ENCODE measurements around the gene ITSN1.
"Not testable (repeated sequence)": the region's sequence is repeated elsewhere in the genome, so short reads cannot be mapped to it uniquely, and the experiment has no call there.

Gene ITSN1

DNA sequence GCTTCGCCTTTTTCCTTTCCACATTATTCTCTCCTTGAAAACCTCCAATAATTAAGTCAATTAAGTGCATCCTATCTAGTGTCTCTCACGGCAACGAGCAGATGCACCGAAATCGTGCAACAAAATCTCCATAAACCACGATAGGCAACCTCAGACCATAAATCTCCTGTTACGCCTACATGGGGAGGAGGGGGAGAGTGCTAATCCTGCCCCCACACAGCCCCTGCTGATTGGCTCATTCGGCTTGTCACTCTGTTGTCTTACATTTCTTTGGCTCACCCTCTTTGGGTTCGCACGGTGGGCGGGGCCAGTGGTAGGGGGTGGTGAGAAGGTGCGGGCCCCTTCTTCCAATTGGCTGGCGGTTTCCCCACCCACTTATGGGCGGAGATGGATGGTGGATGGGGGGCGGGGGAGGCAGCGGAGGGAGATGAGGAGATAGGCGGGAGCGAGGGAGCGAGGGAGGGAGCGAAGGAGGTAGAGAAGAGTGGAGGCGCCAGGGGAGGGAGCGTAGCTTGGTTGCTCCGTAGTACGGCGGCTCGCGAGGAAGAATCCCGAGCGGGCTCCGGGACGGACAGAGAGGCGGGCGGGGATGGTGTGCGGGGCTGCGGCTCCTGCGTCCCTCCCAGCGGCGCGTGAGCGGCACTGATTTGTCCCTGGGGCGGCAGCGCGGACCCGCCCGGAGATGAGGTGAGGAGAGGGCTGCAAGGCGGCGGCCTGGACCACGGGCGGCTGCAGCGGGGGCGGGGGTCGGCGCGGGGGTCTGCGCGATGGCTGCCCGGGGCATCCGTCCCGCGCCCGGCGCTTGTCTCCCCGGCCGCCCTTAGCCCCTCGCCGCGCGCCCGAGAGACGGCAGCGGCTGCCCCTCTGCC, at the start of gene ITSN1:
ITSN1 (plus strand) TSS at position 475 of the 869 bp plus-strand sequence. CDS start 76,328 bp downstream, outside the sequence.
- peak; percentile 100 for DNase-seq

DNA sequence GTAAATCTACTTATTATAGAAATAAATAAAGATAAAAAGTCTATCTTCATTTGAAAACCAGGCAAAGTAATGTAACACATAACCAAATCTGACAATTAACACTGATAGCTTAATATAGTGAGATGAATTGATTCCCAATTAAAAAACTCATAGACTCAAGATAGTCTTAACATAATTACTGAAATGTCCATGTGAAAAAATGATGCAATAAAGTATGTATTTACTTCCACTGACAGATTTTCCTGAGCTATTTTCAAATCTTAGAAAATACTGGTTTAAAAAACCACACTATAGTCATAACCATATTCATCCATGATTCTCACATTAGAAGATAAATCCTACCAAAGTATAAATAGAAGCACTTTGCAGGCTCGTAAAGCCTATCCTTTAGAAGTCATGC, 44.2 kb upstream of the ITSN1 start:
- no peak for DNase-seq

- no peak for DNase-seq
Observed at GRCh38 chr21:33608559-33608958, 33.7 kb upstream of the ITSN1 start.

- no peak for DNase-seq
Observed at GRCh38 chr21:33611006-33611744, 31.1 kb upstream of the ITSN1 start.

DNA sequence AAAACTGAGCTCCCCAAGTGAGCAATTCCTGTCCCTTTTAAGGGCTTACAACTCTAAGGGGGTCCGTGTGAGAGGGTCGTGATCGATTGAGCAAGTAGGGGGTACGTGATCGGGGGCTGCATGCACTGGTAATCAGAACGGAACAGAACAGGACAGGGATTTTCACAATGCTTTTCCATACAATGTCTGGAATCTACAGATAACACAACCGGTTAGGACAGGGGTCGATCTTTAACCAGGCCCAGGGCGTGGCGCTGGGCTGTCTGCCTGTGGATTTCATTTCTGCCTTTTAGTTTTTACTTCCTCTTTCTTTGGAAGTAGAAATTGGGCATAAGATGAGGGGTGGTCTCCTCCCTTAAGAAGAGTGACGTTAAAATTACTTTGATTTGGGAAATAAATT, 24.7 kb upstream of the ITSN1 start:
- not testable (repeated sequence) for DNase-seq

- DNase-seq: no peak
Observed at GRCh38 chr21:33618407-33618806, 23.9 kb upstream of the ITSN1 start.

DNA sequence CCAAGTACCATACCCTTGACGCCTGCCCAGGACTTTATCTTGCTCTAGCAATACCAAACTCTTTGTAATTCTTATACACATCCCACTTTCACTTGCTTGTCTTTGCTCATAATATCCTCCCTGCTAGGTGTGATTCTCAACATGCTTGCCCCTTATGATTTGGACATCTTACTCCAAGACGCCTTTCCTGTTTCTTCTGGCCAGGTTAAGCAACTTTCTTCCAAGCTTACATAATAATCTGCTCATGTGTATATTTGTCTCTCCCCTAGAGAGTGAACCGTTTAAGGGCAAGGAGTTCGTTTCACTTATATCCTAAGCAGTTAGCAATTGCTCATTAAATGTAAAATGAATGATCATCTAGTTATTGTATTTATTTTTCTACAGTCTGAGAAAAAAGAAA, 22.6 kb upstream of the ITSN1 start:
- no peak for DNase-seq

GRCh38 chr21:33622253-33622652, 20.0 kb upstream of the ITSN1 start:
- DNase-seq: no peak

DNA sequence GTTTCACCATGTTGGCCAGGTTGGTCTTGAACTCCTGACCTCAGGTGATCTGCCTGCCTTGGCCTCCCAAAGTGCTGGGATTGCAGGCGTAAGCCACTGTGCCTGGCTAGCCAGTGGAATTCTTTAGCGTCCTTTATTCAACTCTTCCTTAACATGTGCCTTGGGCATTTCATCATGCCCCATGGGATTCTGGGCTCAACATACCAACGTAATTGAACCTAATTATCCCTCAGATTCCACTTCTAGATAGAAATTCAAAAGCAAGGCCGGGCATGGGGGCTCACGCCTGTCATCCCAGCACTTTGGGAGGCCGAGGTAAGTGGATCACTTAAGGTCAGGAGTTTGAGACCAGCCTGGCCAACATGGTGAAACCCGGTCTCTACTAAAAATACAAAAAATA, 16.1 kb upstream of the ITSN1 start:
- DNase-seq: not testable (repeated sequence)

- no peak for DNase-seq
Observed at GRCh38 chr21:33634254-33634653, 8.0 kb upstream of the ITSN1 start.

DNA sequence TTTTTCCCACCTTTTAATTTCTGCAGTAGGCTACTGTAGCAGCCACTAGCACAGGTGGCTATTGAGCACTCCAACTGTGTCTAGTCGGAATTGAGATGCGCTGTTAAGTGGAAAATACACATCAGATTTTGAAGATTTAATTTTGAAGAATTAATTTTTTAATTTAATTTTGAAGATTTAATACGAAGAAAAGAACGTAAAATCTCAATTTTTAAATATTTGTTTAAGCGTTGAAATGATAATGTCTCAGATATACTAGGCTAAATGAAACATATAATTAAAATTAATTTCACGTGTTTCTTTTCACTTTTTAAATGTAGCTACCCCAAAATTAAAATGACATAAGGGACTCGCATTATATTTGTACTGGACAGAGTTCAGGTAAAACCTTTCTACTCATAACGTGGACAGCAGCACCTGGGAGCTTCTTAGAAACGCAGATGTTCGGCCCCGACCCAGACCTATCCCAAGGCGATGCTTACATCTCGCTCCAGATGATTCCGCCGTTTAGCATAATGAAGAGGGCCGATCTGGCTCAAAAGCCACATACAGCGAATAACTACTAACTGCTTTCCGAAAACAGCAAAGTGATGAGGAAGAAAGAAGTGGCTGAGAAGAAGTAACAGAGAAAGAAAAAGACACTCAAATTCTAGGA, 1.5 kb upstream of the ITSN1 start:
- peak; percentile 5 for DNase-seq

DNA sequence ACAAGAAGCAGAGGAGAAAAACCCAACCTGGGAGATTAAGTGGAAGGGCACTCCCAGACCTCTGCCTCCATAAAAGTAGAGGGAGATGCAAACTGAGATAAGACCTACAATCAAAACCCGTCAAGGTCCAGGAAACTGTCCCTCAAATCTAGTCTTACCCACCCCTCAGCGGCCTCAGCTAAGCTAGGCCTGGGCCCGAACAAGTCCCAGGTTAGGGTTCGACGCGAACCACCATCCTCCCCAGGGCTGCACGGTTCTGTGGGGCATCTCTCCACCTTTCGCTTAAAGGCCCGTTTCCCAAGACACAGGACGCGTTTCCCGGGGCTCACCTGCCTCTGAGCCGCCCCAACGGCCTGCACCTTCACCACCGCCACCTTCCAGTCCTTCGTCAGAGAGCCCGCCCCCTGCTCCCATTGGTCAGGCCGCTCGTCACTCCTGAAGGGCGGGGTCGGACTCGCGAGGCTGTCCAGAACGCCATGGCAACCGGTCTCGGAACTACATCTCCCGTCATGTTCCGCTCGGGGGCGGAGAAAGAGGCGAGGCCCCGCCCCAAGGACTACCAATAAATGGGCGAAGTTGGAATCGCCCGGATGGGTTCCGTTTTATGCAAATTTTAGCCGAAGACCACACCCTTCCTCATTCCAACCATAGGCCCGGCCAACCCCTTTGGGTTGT, 812 bp upstream of the ITSN1 start, which contains the start of gene CRYZL1:
CRYZL1 (minus strand) TSS at position 390 of the 675 bp plus-strand sequence. CDS start 10,190 bp downstream, outside the sequence.
- DNase-seq: peak; percentile 100

GRCh38 chr21:33642896-33643657, 776 bp downstream of the ITSN1 start:
- peak; percentile 35 for DNase-seq

GRCh38 chr21:33643658-33644311, 1.5 kb downstream of the ITSN1 start:
- DNase-seq: no peak

DNA sequence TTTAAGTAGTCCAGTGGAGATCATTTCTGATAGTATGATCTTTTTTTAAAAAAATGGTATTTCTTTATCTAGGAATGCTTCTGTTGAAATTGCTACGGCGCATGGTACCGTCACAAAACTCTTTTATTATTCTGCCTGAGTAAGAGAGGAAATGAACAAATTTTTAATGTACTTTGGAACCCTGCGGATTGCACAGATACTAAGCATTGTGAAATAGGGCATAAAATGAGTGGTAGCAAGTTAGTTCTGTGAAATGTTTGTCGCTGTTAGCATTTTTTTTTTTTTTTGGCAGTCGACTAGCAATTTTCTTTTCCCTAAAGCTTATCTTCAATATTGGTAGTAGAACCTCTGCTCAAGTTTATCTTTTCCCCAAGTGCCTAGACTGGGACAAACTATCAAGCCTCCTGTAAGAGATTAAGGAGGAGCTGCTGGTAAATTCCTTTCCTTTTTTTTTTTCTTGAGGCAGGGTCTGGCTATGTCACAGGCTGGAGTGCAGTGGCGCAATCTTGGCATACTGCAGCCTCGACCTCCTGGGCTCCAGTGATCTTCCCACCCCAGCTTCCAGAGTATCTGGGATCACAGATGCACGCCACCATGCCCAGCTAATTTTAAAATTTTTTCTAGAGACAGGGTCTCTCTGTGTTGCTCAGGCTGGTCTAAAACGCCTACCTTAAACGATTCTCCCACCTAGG, 2.2 kb downstream of the ITSN1 start:
- DNase-seq: no peak

DNA sequence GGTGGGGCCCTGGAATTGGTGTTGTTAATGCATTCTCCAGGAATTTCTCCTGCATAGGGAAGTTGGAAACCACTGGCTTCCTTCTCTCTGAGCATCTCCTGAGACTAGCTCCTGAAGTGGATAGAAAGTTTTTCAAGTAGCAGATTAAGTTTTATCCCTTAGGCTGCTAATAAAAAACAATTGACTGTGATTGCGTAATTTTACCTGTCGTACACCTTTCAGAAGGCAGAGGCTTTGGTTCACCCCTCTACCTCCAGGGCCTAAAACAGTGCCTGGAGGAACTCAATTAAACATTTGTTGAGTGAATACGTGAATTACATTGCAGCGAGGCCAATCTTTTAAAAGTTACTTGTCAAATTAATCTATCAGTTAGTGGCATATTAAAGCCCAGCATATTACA, 3.4 kb downstream of the ITSN1 start:
- no peak for DNase-seq

GRCh38 chr21:33647587-33647986, 5.3 kb downstream of the ITSN1 start:
- no peak for DNase-seq

- DNase-seq: no peak
Observed at GRCh38 chr21:33648555-33648954, 6.3 kb downstream of the ITSN1 start.

- DNase-seq: no peak
Observed at GRCh38 chr21:33650230-33650629, 7.9 kb downstream of the ITSN1 start.

GRCh38 chr21:33650929-33651509, 8.7 kb downstream of the ITSN1 start:
- no peak for DNase-seq
